ENCODE data around the gene BCL11B. TPM values are rescaled to one million over a fixed set of nuclear protein-coding genes. Genes with fewer than 3 reads are reported as not detected.

BCL11B gene
- total and polyA plus RNA-seq, 10 of the 15 experiments (the other 5 are each of a cell fraction or from before 2014, with no cell fraction given): 0.38 to 5.5 (median 1.3) TPM

DNA sequence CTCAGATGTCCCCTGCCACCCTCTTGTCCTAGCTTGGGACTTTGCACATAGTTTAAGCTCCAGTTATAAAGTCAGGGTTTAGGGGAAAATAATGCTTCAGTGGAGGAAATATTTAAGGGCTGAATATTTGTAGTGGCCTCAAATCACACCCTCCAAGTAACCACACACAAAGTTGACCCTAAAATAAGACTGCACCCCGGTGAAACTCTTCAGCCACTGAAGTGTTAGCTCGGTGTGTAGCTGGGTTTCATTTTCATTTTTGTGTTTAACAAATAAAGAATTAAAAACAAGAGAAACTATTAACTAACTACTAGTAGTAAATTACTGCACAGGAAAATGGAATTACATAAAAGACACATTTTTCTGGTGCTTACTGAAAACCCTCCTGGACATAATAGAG lies 14.8 kb upstream of the BCL11B start:
- Histone ChIP-seq H3K4me1 (ENCODE audit: control insufficient read depth, insufficient read depth, low read length) (peaks cover 31% of the 10 kb centered on the region), H2AFZ (ENCODE audit: control insufficient read depth, low read depth, low read length) (peak overlapping the region; percentile 77), H3K4me2 (ENCODE audit: control insufficient read depth, insufficient read depth) (peak overlapping the region; percentile 90), H3K9ac (ENCODE audit: control insufficient read depth, insufficient read depth, low read length) (peak overlapping the region; percentile 63), H4K20me1 (ENCODE audit: control insufficient read depth, insufficient read depth) (no peaks in the 10 kb centered on the region), H3K27me3 (replicated peaks in 1 of 2; ENCODE audit: control insufficient read depth in 2 of 2, insufficient read depth in 2 of 2, low read length in 1 of 2) (no peaks in the 10 kb centered on the region), H3K9me3 (replicated peaks; ENCODE audit: control insufficient read depth, insufficient read depth, low read length) (no peaks in the 10 kb centered on the region; the same call in 2 of the 3 replicates), H3K4me3 (peak overlapping the region; percentile 55), H3K79me2 (ENCODE audit: control insufficient read depth, insufficient read depth, low read length) (no peaks in the 10 kb centered on the region), H3K36me3 (ENCODE audit: control insufficient read depth in 2 of 2, insufficient read depth in 2 of 2, low read length in 1 of 2) (no peaks in the 10 kb centered on the region), H3K27ac (ENCODE audit: control insufficient read depth, insufficient read depth) (peak overlapping the region; percentile 78)
- ATAC-seq (peak; percentile 77), DNase-seq (ENCODE audit: low read depth, low spot score) (peak; percentile 23), FAIRE-seq (peak; percentile 38)
- intact Hi-C loops (cut with micrococcal nuclease; ENCODE audit: unreplicated experiment) (no loop called here), in situ Hi-C loops (cut with MboI) (no loop called here)
- POLR2A ChIA-PET: interaction anchor here (1.2 kb wide), 1 partner anchor 10 kb away, joined by 3 read pairs; no protein-coding TSS in a partner anchor
- TF ChIP-seq POLR2AphosphoS2 (IDR thresholded peaks at IDR 0.05; ENCODE audit: low read depth, low read length) (no peak), RUNX3 (IDR thresholded peaks at IDR 0.05; ENCODE audit: low read length) (peak; percentile 51; the same call in 1 of the 2 replicates), ATF3 (IDR thresholded peaks at IDR 0.05; ENCODE audit: borderline replicate concordance, extremely low read depth, low read depth, low read length) (no peak), ZNF384 (IDR thresholded peaks at IDR 0.05; ENCODE audit: borderline replicate concordance, low read depth, low read length) (no peak), ZBED1 (IDR thresholded peaks at IDR 0.05; ENCODE audit: borderline replicate concordance) (no peak)
- SMC1A ChIA-PET (ENCODE audit: uncharacterized antibody, unreplicated experiment): interaction anchor here (0.8 to 3.3 kb wide), 7 partner anchors 9 to 129 kb away, joined by 3 to 26 read pairs (median 4); no protein-coding TSS in a partner anchor
- no TSS peak for BruUV-seq (replicated peaks)
- whole genome bisulfite sequencing (ENCODE audit: insufficient coverage, insufficient replicate concordance, low lambda C conversion rate, missing lambda C conversion rate): 0% methylated on average over 2 of the region's 2 CpGs
- RAD21 ChIA-PET (ENCODE audit: unreplicated experiment): interaction anchor here (0.8 to 1.9 kb wide), 8 partner anchors 10 to 1114 kb away, joined by 3 to 17 read pairs (median 4); partner anchors contain the start of gene BCL11B
- CTCF ChIA-PET: interaction anchor here (1.0 to 2.5 kb wide), 8 partner anchors 10 to 104 kb away, joined by 4 to 22 read pairs (median 6); partner anchors contain the start of gene BCL11B
